ENCODE measurements around the gene GPC4. TPM values are rescaled to one million over a fixed set of nuclear protein-coding genes. Genes with fewer than 3 reads are reported as not detected.

The GPC4 gene
- total RNA-seq, 1 experiment from 2014 or later: 17.7 TPM

Other genes with a start within 250 kb of the GPC4 start
- not detected in 2 replicates for gene TFDP3, start 197.1 kb downstream of the GPC4 start, total RNA-seq (2014; rRNA removed; shearing (Covaris generic))

All from M059J (cell line).